Mucosa of rectum (tissue), 2 donors: Measurements from ENCODE around the gene BAHCC1.

Experiments
- H3K27ac ChIP-seq, 2 donors: one replicate each; pipeline ENCODE4 v1.7.0; 2013; ENCODE audit warnings: inconsistent platforms in 2 of 2, low read depth in 2 of 2, low read length in 2 of 2
- H3K27me3 ChIP-seq, 2 donors: one replicate each; pipeline ENCODE4 v1.7.0; 2013; ENCODE audit warnings: low read length in 2 of 2; ENCODE audit not compliant: control insufficient read depth in 2 of 2, insufficient read depth in 2 of 2
- H3K36me3 ChIP-seq, 2 donors: one replicate each; pipeline ENCODE4 v1.7.0; 2013; ENCODE audit warnings: low read length in 2 of 2; ENCODE audit not compliant: control insufficient read depth in 2 of 2, insufficient read depth in 2 of 2
- H3K4me1 ChIP-seq, 2 donors: one replicate each; pipeline ENCODE4 v1.7.0; 2013; ENCODE audit warnings: low read length in 2 of 2, mild to moderate bottlenecking in 1 of 2; ENCODE audit not compliant: control insufficient read depth in 2 of 2, insufficient read depth in 2 of 2
- H3K4me3 ChIP-seq, 2 donors: one replicate each; pipeline ENCODE4 v1.7.0; 2013; ENCODE audit warnings: low read length in 2 of 2
- H3K9ac ChIP-seq, 2 donors: one replicate each; pipeline ENCODE4 v1.7.0; 2013; ENCODE audit warnings: low read length in 2 of 2, low read depth in 1 of 2, mild to moderate bottlenecking in 1 of 2
- H3K9me3 ChIP-seq, 2 donors: one replicate each; pipeline ENCODE4 v1.7.0; 2013; ENCODE audit warnings: low read length in 2 of 2; ENCODE audit not compliant: control insufficient read depth in 2 of 2
- donor health status: healthy.
- donor health status: Normal muscosa, but diverticular disease.

BAHCC1 gene

GRCh38 chr17:81514489-81514738, 119.2 kb downstream of the BAHCC1 start:
- H3K36me3 ChIP-seq: peaks cover 28 to 29% of the 10 kb centered on the region in 2 donors
- peaks cover 43 to 46% of the 10 kb centered on the region in 2 donors for H3K4me1 ChIP-seq
- peak overlapping the region; percentile 100 for H3K27ac ChIP-seq
- no peaks in the 10 kb centered on the region for H3K27me3 ChIP-seq
- H3K9me3 ChIP-seq: no peaks in the 10 kb centered on the region
- H3K9ac ChIP-seq: peak overlapping the region; percentile 97 to 99
- H3K4me3 ChIP-seq: peak overlapping the region; percentile 77 to 81

GRCh38 chr17:81514739-81515529, 119.7 kb downstream of the BAHCC1 start:
- Histone ChIP-seq H3K4me1 (peaks cover 45 to 46% of the 10 kb centered on the region in 2 donors), H3K36me3 (peaks cover 23% of the 10 kb centered on the region in 2 donors), H3K9ac (peak overlapping the region; percentile 77 to 97), H3K27ac (peak overlapping the region; percentile 100), H3K9me3 (no peaks in the 10 kb centered on the region), H3K4me3 (peak overlapping the region; percentile 77 to 81), H3K27me3 (no peaks in the 10 kb centered on the region)

GRCh38 chr17:81515530-81516041, 120.3 kb downstream of the BAHCC1 start:
- H3K27me3 ChIP-seq: no peaks in the 10 kb centered on the region
- peaks cover 42 to 47% of the 10 kb centered on the region in 2 donors for H3K4me1 ChIP-seq
- H3K27ac ChIP-seq: peak overlapping the region; percentile 100
- H3K36me3 ChIP-seq: peaks cover 16 to 17% of the 10 kb centered on the region in 2 donors
- H3K9me3 ChIP-seq: no peaks in the 10 kb centered on the region
- H3K9ac ChIP-seq: peak overlapping the region; percentile 77 to 97
- H3K4me3 ChIP-seq: peak overlapping the region; percentile 69 to 78
